ENCODE measurements around the gene RBBP5.

Gene RBBP5

DNA sequence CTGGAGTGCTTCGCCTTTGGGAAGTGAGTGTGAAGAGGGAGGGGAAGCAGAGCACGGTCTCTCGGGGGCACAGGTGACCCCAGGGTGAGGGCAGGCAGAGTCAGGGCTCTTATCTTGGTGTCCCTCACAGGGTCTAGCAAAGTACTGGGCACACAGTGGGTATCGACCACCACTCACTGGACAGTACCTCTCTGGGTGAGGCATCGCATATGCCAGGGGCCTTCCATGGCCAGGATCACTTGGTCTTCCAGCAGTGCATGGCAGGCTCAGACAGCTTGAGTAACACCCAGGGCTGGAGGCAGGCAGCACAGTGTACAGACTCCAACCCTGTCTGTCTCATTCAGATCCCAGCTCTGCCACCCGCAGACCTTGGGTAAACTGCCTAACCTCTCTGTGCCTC, 62.1 kb downstream of the RBBP5 start:
- Histone ChIP-seq H3K4me3 (IDR thresholded peaks at IDR 0.05; ENCODE audit: insufficient read depth, low read depth, low read length) (no peak overlapping the region), H3K4me1 (ENCODE audit: low read depth, poor library complexity, severe bottlenecking) (no peaks in the 10 kb centered on the region), H3K27ac (no peak overlapping the region), H3K9ac (no peak overlapping the region), H3K4me2 (no peak overlapping the region), H4K20me1 (ENCODE audit: insufficient read depth) (no peaks in the 10 kb centered on the region), H2AFZ (ENCODE audit: low read depth) (no peak overlapping the region), H3K36me3 (ENCODE audit: insufficient read depth) (no peaks in the 10 kb centered on the region), H3K79me2 (ENCODE audit: insufficient read depth, low read depth) (no peaks in the 10 kb centered on the region), H3K27me3 (ENCODE audit: insufficient read depth, low read depth) (peaks cover 53% of the 10 kb centered on the region)
- TF ChIP-seq, protein P1, sequence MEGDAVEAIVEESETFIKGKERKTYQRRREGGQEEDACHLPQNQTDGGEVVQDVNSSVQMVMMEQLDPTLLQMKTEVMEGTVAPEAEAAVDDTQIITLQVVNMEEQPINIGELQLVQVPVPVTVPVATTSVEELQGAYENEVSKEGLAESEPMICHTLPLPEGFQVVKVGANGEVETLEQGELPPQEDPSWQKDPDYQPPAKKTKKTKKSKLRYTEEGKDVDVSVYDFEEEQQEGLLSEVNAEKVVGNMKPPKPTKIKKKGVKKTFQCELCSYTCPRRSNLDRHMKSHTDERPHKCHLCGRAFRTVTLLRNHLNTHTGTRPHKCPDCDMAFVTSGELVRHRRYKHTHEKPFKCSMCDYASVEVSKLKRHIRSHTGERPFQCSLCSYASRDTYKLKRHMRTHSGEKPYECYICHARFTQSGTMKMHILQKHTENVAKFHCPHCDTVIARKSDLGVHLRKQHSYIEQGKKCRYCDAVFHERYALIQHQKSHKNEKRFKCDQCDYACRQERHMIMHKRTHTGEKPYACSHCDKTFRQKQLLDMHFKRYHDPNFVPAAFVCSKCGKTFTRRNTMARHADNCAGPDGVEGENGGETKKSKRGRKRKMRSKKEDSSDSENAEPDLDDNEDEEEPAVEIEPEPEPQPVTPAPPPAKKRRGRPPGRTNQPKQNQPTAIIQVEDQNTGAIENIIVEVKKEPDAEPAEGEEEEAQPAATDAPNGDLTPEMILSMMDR (conservative IDR thresholded peaks at IDR 0.05; ENCODE audit: low read depth, low read length), result no peak

- TF ChIP-seq, protein P1 (conservative IDR thresholded peaks at IDR 0.05; ENCODE audit: low read depth, low read length), result no peak
- Histone ChIP-seq H3K36me3 (ENCODE audit: insufficient read depth) (no peaks in the 10 kb centered on the region), H4K20me1 (ENCODE audit: insufficient read depth) (no peaks in the 10 kb centered on the region), H3K9ac (no peak overlapping the region), H2AFZ (ENCODE audit: low read depth) (no peak overlapping the region), H3K79me2 (ENCODE audit: insufficient read depth, low read depth) (no peaks in the 10 kb centered on the region), H3K4me3 (IDR thresholded peaks at IDR 0.05; ENCODE audit: insufficient read depth, low read depth, low read length) (no peak overlapping the region), H3K27me3 (ENCODE audit: insufficient read depth, low read depth) (peaks cover 61% of the 10 kb centered on the region), H3K27ac (no peak overlapping the region), H3K4me2 (no peak overlapping the region), H3K4me1 (ENCODE audit: low read depth, poor library complexity, severe bottlenecking) (no peaks in the 10 kb centered on the region)
Observed at GRCh38 chr1:205058853-205059252, 62.9 kb downstream of the RBBP5 start.

DNA sequence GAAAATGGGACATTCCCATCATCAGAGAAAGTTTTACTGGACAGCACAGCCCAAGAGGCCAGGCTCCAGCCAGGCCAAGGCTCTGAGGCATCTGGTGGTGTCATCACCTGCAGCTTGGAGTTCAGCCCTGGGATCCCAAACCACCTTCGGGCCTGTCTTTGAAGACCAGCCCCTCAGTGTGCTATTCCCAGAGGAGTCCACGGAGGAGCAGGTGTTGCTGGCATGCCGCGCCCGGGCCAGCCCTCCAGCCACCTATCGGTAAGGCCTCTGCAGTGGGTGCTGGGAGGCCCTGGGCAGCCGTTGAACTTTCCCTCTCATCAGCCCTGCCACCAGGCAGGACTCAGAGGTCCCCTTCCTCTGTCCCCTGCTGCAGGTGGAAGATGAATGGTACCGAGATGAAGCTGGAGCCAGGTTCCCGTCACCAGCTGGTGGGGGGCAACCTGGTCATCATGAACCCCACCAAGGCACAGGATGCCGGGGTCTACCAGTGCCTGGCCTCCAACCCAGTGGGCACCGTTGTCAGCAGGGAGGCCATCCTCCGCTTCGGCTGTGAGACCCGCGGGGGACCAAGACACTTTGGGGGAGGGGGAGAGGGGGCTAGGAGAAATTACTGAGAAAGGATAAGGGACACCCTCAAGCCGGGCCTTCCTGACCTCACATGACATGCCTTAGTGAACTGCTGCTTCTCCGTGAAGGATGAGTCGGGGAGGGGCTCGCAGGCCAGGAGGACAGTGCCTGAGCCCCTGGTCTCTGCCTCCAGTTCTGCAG, 63.8 kb downstream of the RBBP5 start:
- Histone ChIP-seq H3K4me3 (IDR thresholded peaks at IDR 0.05; ENCODE audit: insufficient read depth, low read depth, low read length) (no peak overlapping the region), H3K79me2 (ENCODE audit: insufficient read depth, low read depth) (no peaks in the 10 kb centered on the region), H3K4me1 (ENCODE audit: low read depth, poor library complexity, severe bottlenecking) (no peaks in the 10 kb centered on the region), H3K9ac (no peak overlapping the region), H3K36me3 (ENCODE audit: insufficient read depth) (no peaks in the 10 kb centered on the region), H3K27ac (no peak overlapping the region), H3K27me3 (ENCODE audit: insufficient read depth, low read depth) (peaks cover 67% of the 10 kb centered on the region), H4K20me1 (ENCODE audit: insufficient read depth) (no peaks in the 10 kb centered on the region), H2AFZ (ENCODE audit: low read depth) (no peak overlapping the region), H3K4me2 (no peak overlapping the region)
- TF ChIP-seq, protein P1 (conservative IDR thresholded peaks at IDR 0.05; ENCODE audit: low read depth, low read length), result no peak

DNA sequence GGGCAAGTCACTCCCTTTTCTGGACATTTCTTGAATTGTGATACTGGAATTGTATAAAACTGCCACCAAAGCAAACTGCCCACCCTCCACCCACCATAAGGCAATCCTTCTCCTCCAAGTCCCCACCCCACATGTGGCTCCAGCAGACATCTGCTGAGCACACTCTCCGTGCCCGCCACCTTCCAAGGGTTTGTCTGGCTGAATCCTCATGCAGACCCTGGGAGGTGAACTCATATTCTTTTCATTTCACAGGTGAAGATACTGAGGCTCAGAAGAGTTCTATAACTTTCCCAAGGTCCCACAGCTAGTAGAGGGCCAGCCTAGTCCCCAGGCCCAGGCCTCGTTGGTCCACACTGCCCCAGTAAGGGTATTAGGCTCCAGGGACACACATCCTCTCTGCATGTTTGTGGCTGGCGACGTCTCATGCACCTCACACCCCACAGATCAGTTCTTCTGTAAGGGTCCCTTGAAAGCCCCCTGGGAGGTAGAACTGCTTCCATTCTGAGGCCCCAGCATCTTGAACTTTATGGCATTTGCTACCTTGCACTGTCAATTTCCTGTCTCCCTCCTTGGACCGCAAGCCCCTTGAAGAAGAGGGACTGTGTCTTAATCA, 64.7 kb downstream of the RBBP5 start:
- Histone ChIP-seq H3K9ac (no peak overlapping the region), H3K27ac (no peak overlapping the region), H3K36me3 (ENCODE audit: insufficient read depth) (no peaks in the 10 kb centered on the region), H3K4me1 (ENCODE audit: low read depth, poor library complexity, severe bottlenecking) (no peaks in the 10 kb centered on the region), H3K4me3 (IDR thresholded peaks at IDR 0.05; ENCODE audit: insufficient read depth, low read depth, low read length) (no peak overlapping the region), H2AFZ (ENCODE audit: low read depth) (no peak overlapping the region), H3K79me2 (ENCODE audit: insufficient read depth, low read depth) (no peaks in the 10 kb centered on the region), H3K4me2 (no peak overlapping the region), H4K20me1 (ENCODE audit: insufficient read depth) (no peaks in the 10 kb centered on the region), H3K27me3 (ENCODE audit: insufficient read depth, low read depth) (peaks cover 69% of the 10 kb centered on the region)
- TF ChIP-seq, protein P1 (conservative IDR thresholded peaks at IDR 0.05; ENCODE audit: low read depth, low read length), result no peak
